ENCODE data around the gene OPCML.

- no peak for TF ChIP-seq CTCF (optimal IDR thresholded peaks at IDR 0.05 in 1 of 3, IDR thresholded peaks at IDR 0.05 in 1 of 3, conservative IDR thresholded peaks at IDR 0.05 in 1 of 3; ENCODE audit: extremely low read depth in 1 of 3, insufficient read depth in 2 of 3, low read length in 3 of 3)
- no peak for TF ChIP-seq EZH2 (IDR thresholded peaks at IDR 0.05; ENCODE audit: low read length)
Observed at GRCh38 chr11:132780046-132780445, 752.3 kb downstream of the OPCML start.

Measured in keratinocyte (primary cell).